HepG2 (cell line): ENCODE data around the gene PAM16. TPM values are rescaled to one million over a fixed set of nuclear protein-coding genes. Genes with fewer than 3 reads are reported as not detected.

Experiments
- ATF2 ChIP-seq: sonication (generic); formaldehyde crosslinking; IDR thresholded peaks from 2 replicates; pipeline ENCODE4 v1.4.0; 2020; ENCODE audit warnings: missing genetic modification reagents
- CCAR2 ChIP-seq: fragments of 200-400 bp; formaldehyde crosslinking; optimal IDR thresholded peaks from 2 replicates; pipeline ENCODE3; 2018; ENCODE audit warnings: low read depth, mild to moderate bottlenecking, low read length, moderate library complexity
- CHD4 ChIP-seq: fragments of 200-600 bp; sonication (generic); IDR thresholded peaks from 2 replicates; pipeline ENCODE4 v1.7.0; 2017; ENCODE audit warnings: mild to moderate bottlenecking, low read length, borderline replicate concordance
- EEA1 ChIP-seq: sonication (generic); formaldehyde crosslinking; IDR thresholded peaks from 2 replicates; pipeline ENCODE4 v1.5.1; 2020; ENCODE audit warnings: mild to moderate bottlenecking, missing genetic modification reagents, borderline replicate concordance
- FOXC1 ChIP-seq: sonication (generic); formaldehyde crosslinking; IDR thresholded peaks from 2 replicates; pipeline ENCODE4 v1.8.0; 2022; ENCODE audit warnings: mild to moderate bottlenecking, missing genetic modification reagents, borderline replicate concordance
- MAZ ChIP-seq, 2 experiments: sonication (generic) in 1 of 2; formaldehyde crosslinking in 1 of 2; IDR thresholded peaks; 2 replicates each; pipeline versions ENCODE4 v1.5.0 to v1.6.1; 2012 to 2020; ENCODE audit warnings: low read depth in 2 of 2, mild to moderate bottlenecking in 2 of 2, borderline replicate concordance in 1 of 2, improper control_type of control experiment in 1 of 2, low read length in 1 of 2, missing genetic modification reagents in 1 of 2, moderate library complexity in 1 of 2
- NBN ChIP-seq: fragments of 450-650 bp; conservative IDR thresholded peaks from 2 replicates; pipeline ENCODE4 v1.6.1; 2017
- RBAK ChIP-seq: sonication (generic); formaldehyde crosslinking; IDR thresholded peaks from 2 replicates; pipeline ENCODE4 v1.5.1; 2020; ENCODE audit warnings: mild to moderate bottlenecking, missing genetic modification reagents
- SIN3B ChIP-seq: fragments of 150-350 bp; IDR thresholded peaks from 2 replicates; pipeline ENCODE4 v1.6.1; 2014; ENCODE audit warnings: low read length
- SRSF9 ChIP-seq: fragments of 200-400 bp; formaldehyde crosslinking; IDR thresholded peaks from 2 replicates; pipeline ENCODE4 v1.6.1; 2018; ENCODE audit warnings: borderline replicate concordance, mild to moderate bottlenecking, low read depth, low read length; ENCODE audit not compliant: insufficient read depth, poor library complexity, severe bottlenecking
- THAP7 ChIP-seq: sonication (generic); formaldehyde crosslinking; IDR thresholded peaks from 2 replicates; pipeline ENCODE4 v1.8.1; 2023; ENCODE audit warnings: mild to moderate bottlenecking, missing genetic modification reagents
- TRAFD1 ChIP-seq: sonication (generic); formaldehyde crosslinking; IDR thresholded peaks from 2 replicates; pipeline ENCODE4 v1.5.1; 2020; ENCODE audit warnings: missing genetic modification reagents, mild to moderate bottlenecking, borderline replicate concordance
- TRIM22 ChIP-seq: fragments of 450-650 bp; IDR thresholded peaks from 2 replicates; pipeline ENCODE4 v1.6.1; 2017
- ZBTB1 ChIP-seq: sonication (generic); formaldehyde crosslinking; IDR thresholded peaks from 2 replicates; pipeline ENCODE4 v1.4.0; 2020; ENCODE audit warnings: missing genetic modification reagents, borderline replicate concordance
- ZBTB37 ChIP-seq: sonication (generic); formaldehyde crosslinking; IDR thresholded peaks from 2 replicates; pipeline ENCODE4 v1.4.0; 2020; ENCODE audit warnings: mild to moderate bottlenecking, missing genetic modification reagents
- ZBTB7A ChIP-seq: sonication (generic); formaldehyde crosslinking; IDR thresholded peaks from 2 replicates; pipeline ENCODE4 v1.8.0; 2022; ENCODE audit warnings: mild to moderate bottlenecking, missing genetic modification reagents
- ZBTB7B ChIP-seq: sonication (generic); formaldehyde crosslinking; IDR thresholded peaks from 2 replicates; pipeline ENCODE4 v1.4.0; 2020; ENCODE audit warnings: missing genetic modification reagents
- ZFP1 ChIP-seq: IDR thresholded peaks from 2 replicates; pipeline ENCODE4 v1.6.1; 2016
- ZMAT3 ChIP-seq: sonication (generic); formaldehyde crosslinking; conservative IDR thresholded peaks from 2 replicates; pipeline ENCODE4 v1.7.0; 2021; ENCODE audit warnings: missing genetic modification reagents
- ZNF138 ChIP-seq: sonication (generic); formaldehyde crosslinking; IDR thresholded peaks from 2 replicates; pipeline ENCODE4 v1.5.0; 2020; ENCODE audit warnings: mild to moderate bottlenecking, low read depth, missing genetic modification reagents
- ZNF556 ChIP-seq: sonication (generic); formaldehyde crosslinking; IDR thresholded peaks from 2 replicates; pipeline ENCODE4 v1.4.0; 2020; ENCODE audit warnings: mild to moderate bottlenecking, missing genetic modification reagents, borderline replicate concordance
- ZNF563 ChIP-seq: sonication (generic); formaldehyde crosslinking; IDR thresholded peaks from 2 replicates; pipeline ENCODE4 v1.8.0; 2022; ENCODE audit warnings: mild to moderate bottlenecking, moderate library complexity, missing genetic modification reagents
- ZNF660 ChIP-seq: sonication (generic); formaldehyde crosslinking; IDR thresholded peaks from 2 replicates; pipeline ENCODE4 v1.5.1; 2020; ENCODE audit warnings: mild to moderate bottlenecking, low read depth, missing genetic modification reagents, borderline replicate concordance
- polyA plus RNA-seq, 8 experiments: library from polyadenylated mRNA; depleted of rRNA in 3 of 8; stranded (reverse) in 7 of 8; unstranded in 1 of 8; fragments of >200 nt; fragmentation: Illumina TruSeq in 4 of 8; extraction: Trizol in 4 of 8; gene quantifications; 2 replicates each; pipeline versions ENCODE4 v1.2.1 to v1.2.3, GENCODE V29; 2011 to 2016; ENCODE audit warnings: low read depth in 4 of 8, missing spikeins in 1 of 8, mixed read lengths in 1 of 8; ENCODE audit not compliant: insufficient read depth in 1 of 8
- total RNA-seq, 5 experiments: library from RNA; depleted of rRNA; stranded (reverse); fragments of >200 nt; fragmentation: Illumina TruSeq; extraction: Trizol; gene quantifications; 2 replicates each; pipeline ENCODE4 v1.2.3, GENCODE V29; 2016; ENCODE audit warnings: low read depth in 1 of 5

Gene PAM16
- total and polyA plus RNA-seq, 2 of the 13 experiments (the other 11 are each of a cell fraction or from before 2014, with no cell fraction given) = 51.5 to 51.8 TPM

GRCh38 chr16:4372578-4373355 is 21.6 kb upstream of the PAM16 start (continued):
- no peak for TF ChIP-seq ATF2 (CRISPR knock-in tag)
- TF ChIP-seq FOXC1 (CRISPR knock-in tag) = no peak
- TF ChIP-seq ZBTB7B = peak; percentile 92
- peak; percentile 72; the same call in 1 of the 2 replicates for TF ChIP-seq THAP7 (CRISPR knock-in tag)
- TF ChIP-seq ZNF660 (CRISPR knock-in tag) = no peak
- no peak; the same call in 1 of the 2 replicates for TF ChIP-seq RBAK
- peak; percentile 61; the same call in 1 of the 2 replicates for TF ChIP-seq CHD4
- TF ChIP-seq ZFP1 = no peak
- no peak for TF ChIP-seq TRAFD1 (CRISPR knock-in tag)
- TF ChIP-seq SIN3B = no peak
- peak; percentile 45 for TF ChIP-seq ZBTB7A (CRISPR knock-in tag)
- no peak for TF ChIP-seq NBN
- no peak for TF ChIP-seq ZNF138 (CRISPR knock-in tag)
- TF ChIP-seq ZBTB1 = no peak
- no peak for TF ChIP-seq CCAR2
- no peak for TF ChIP-seq ZMAT3
- TF ChIP-seq ZBTB37 (CRISPR knock-in tag) = no peak
- TF ChIP-seq MAZ (IDR thresholded peaks at IDR 0.05; ENCODE audit: borderline replicate concordance, low read depth, low read length) = no peak
- no peak for TF ChIP-seq MAZ (CRISPR knock-in tag; IDR thresholded peaks at IDR 0.05; ENCODE audit: low read depth)
- no peak for TF ChIP-seq SRSF9
- TF ChIP-seq ZNF563 (CRISPR knock-in tag) = no peak
- no peak for TF ChIP-seq TRIM22
- TF ChIP-seq EEA1 (CRISPR knock-in tag) = no peak
- peak; percentile 43; the same call in 1 of the 2 replicates for TF ChIP-seq ZNF556 (CRISPR knock-in tag)
